K562 (cell line): Measurements from ENCODE around the gene FADD. TPM values are rescaled to one million over a fixed set of nuclear protein-coding genes. Genes with fewer than 3 reads are reported as not detected.

Source experiments
- ATAC-seq: fragments of 200-7000 bp; cut with Tn5 transposase; 3 replicates; pipeline ENCODE4 v1.9.1; 2020; ENCODE audit warnings: moderate library complexity
- BruUV-seq: library from RNA; stranded (reverse); fragments of 400-500 nt; replicated peaks from 2 replicates; lab custom pipeline; 2021; lab: Mats Ljungman, UMichigan
- CTCF ChIA-PET: fragments of 300-600 bp; formaldehyde crosslinking; extraction: SDS; loops from one replicate; lab custom pipeline; 2021; ENCODE audit warnings: low intra/inter-chr PET ratio; lab: Yijun Ruan, JAX
- POLR2A ChIA-PET: fragments of 300-600, 350-650 bp; sonication (Branson Sonifier 250); formaldehyde crosslinking; extraction: SDS; loops from one replicate; lab custom pipeline; 2021; ENCODE audit warnings: antibody characterized with exemption, inconsistent platforms; lab: Yijun Ruan, JAX
- DNase-seq, 4 experiments: peaks; one replicate each; pipeline versions ENCODE4 v3.0.0 to v3.0.0-alpha.2; 2011 to 2018; ENCODE audit warnings: low spot score in 3 of 4, mixed read lengths in 3 of 4; ENCODE audit errors: extremely low read depth in 1 of 4
- FAIRE-seq: peaks from 2 replicates; lab custom pipeline; 2011; peaks lifted over from hg19 to GRCh38; lab: Jason Lieb, UNC
- H2AFZ ChIP-seq: 2 replicates; pipeline ENCODE4 v1.6.0; 2011; ENCODE audit warnings: low read depth, low read length, control low read depth, inconsistent platforms
- H3K27ac ChIP-seq: fragments of 200-600 bp; 3 replicates; pipeline ENCODE4 v1.8.0; 2011; ENCODE audit warnings: low read depth, mild to moderate bottlenecking, control low read depth, inconsistent platforms, low read length, moderate library complexity, mixed read lengths; ENCODE audit errors: extremely low read depth
- H3K27me3 ChIP-seq, 2 experiments: fragments of 300-600 bp in 1 of 2; 2 replicates in 1 of 2; 3 replicates in 1 of 2; pipeline versions ENCODE4 v1.6.0 to v1.8.0; 2011; ENCODE audit warnings: inconsistent platforms in 2 of 2, low read length in 2 of 2, mild to moderate bottlenecking in 1 of 2, mixed read lengths in 1 of 2, moderate library complexity in 1 of 2; ENCODE audit not compliant: control insufficient read depth in 2 of 2, insufficient read depth in 2 of 2
- H3K36me3 ChIP-seq: fragments of 300-600 bp; 3 replicates; pipeline ENCODE4 v1.8.0; 2011; ENCODE audit warnings: mild to moderate bottlenecking, low read length, inconsistent platforms; ENCODE audit not compliant: control insufficient read depth, insufficient read depth
- H3K4me1 ChIP-seq, 2 experiments: fragments of 200-600 bp in 1 of 2; replicated peaks in 1 of 2; 2 replicates in 1 of 2; 3 replicates in 1 of 2; pipeline versions ENCODE4 v1.5.1 to v1.8.0; 2011; ENCODE audit warnings: inconsistent platforms in 2 of 2, low read length in 2 of 2, mild to moderate bottlenecking in 1 of 2, mixed read lengths in 1 of 2, moderate library complexity in 1 of 2; ENCODE audit not compliant: control insufficient read depth in 2 of 2, insufficient read depth in 2 of 2
- H3K4me2 ChIP-seq: 2 replicates; pipeline ENCODE4 v1.6.1; 2011; ENCODE audit warnings: low read length, control low read depth, inconsistent platforms, mixed read lengths; ENCODE audit not compliant: insufficient read depth
- H3K4me3 ChIP-seq: fragments of 200-600 bp; sonication (generic), shearing (Covaris generic); 2 replicates; pipeline ENCODE4 v1.5.1; 2016; ENCODE audit warnings: control low read depth, inconsistent platforms
- H3K79me2 ChIP-seq: fragments of 200-600 bp; 3 replicates; pipeline ENCODE4 v1.8.0; 2011; ENCODE audit warnings: low read length, inconsistent platforms; ENCODE audit not compliant: control insufficient read depth, insufficient read depth
- H3K9ac ChIP-seq, 2 experiments: 2 replicates each; pipeline versions ENCODE4 v1.6.0 to v1.6.1; 2011; ENCODE audit warnings: low read depth in 2 of 2, low read length in 2 of 2, control low read depth in 1 of 2, inconsistent platforms in 1 of 2, mild to moderate bottlenecking in 1 of 2, mixed read lengths in 1 of 2; ENCODE audit not compliant: insufficient read depth in 1 of 2
- H3K9me1 ChIP-seq: one replicate; pipeline ENCODE4 v1.6.0; 2011; ENCODE audit warnings: inconsistent platforms, mild to moderate bottlenecking, low read length, moderate library complexity; ENCODE audit not compliant: control insufficient read depth, insufficient read depth
- H3K9me3 ChIP-seq: replicated peaks from 2 replicates; pipeline ENCODE4 v1.5.1; 2011; ENCODE audit warnings: low read depth, low read length, inconsistent platforms; ENCODE audit not compliant: control insufficient read depth, insufficient read depth
- H4K20me1 ChIP-seq: replicated peaks from 2 replicates; pipeline ENCODE4 v1.6.1; 2011; ENCODE audit warnings: low read length, inconsistent platforms, mixed read lengths; ENCODE audit not compliant: control insufficient read depth, insufficient read depth
- ATF1 ChIP-seq, 2 experiments: fragments of 450-650 bp in 1 of 2; IDR thresholded peaks; 2 replicates each; pipeline ENCODE4 v1.6.1; 2016; ENCODE audit warnings: missing compliant biosample characterization in 1 of 2, missing genetic modification characterization in 1 of 2
- CXXC5 ChIP-seq: fragments of 250-450 bp; sonication (Bioruptor Pico); IDR thresholded peaks from 2 replicates; pipeline ENCODE4 v1.8.0; 2022; ENCODE audit warnings: inconsistent platforms, mild to moderate bottlenecking, moderate library complexity
- GATAD2A ChIP-seq: fragments of 450-650 bp; IDR thresholded peaks from 2 replicates; pipeline ENCODE4 v1.6.1; 2017
- GTF2F1 ChIP-seq: IDR thresholded peaks from 2 replicates; pipeline ENCODE4 v1.6.1; 2011; ENCODE audit warnings: low read depth, low read length, improper control_type of control experiment
- KDM1A ChIP-seq, 2 experiments: fragments of 450-650 bp; IDR thresholded peaks; 2 replicates each; pipeline ENCODE4 v1.6.1; 2016; ENCODE audit warnings: mild to moderate bottlenecking in 2 of 2
- POLR2B ChIP-seq: fragments of 450-650 bp; IDR thresholded peaks from 2 replicates; pipeline ENCODE4 v1.6.1; 2018; ENCODE audit warnings: low read depth; ENCODE audit not compliant: partially characterized antibody
- RFX7 ChIP-seq: fragments of 250-450 bp; sonication (Bioruptor Pico); IDR thresholded peaks from 2 replicates; pipeline ENCODE4 v1.5.1; 2021; ENCODE audit warnings: mild to moderate bottlenecking
- THRAP3 ChIP-seq: fragments of 450-650 bp; IDR thresholded peaks from 2 replicates; pipeline ENCODE4 v1.6.1; 2016; ENCODE audit warnings: mild to moderate bottlenecking, inconsistent platforms, borderline replicate concordance
- TRIM28 ChIP-seq: fragments of 450-650 bp; IDR thresholded peaks from 2 replicates; pipeline ENCODE4 v1.6.1; 2017
- XRCC4 ChIP-seq: IDR thresholded peaks from one replicate; pipeline ENCODE4 v1.6.1; 2011; ENCODE audit not compliant: insufficient read depth, insufficient read length; ENCODE audit errors: extremely low read depth
- WGBS: fragments of 100-300 bp; shearing (Covaris generic); methylation state at CpG from one replicate; pipeline ENCODE4 v1.1.6; 2016; ENCODE audit warnings: low coverage, mixed read lengths; ENCODE audit not compliant: insufficient coverage; ENCODE audit errors: missing lambda C conversion rate; 5-methylcytosine and 5-hydroxymethylcytosine counted together
- in situ Hi-C: fragments of 300-500 bp; cut with MboI; formaldehyde crosslinking; loops from 4 replicates; pipeline ENCODE4 v1.15.0; 2018; ENCODE audit warnings: inconsistent platforms, mixed read lengths
- intact Hi-C: fragments of 100-400 bp; cut with micrococcal nuclease; formaldehyde crosslinking; loops from 2 replicates; pipeline ENCODE4 v1.14.2; 2022
- polyA plus RNA-seq, 8 experiments: library from polyadenylated mRNA; depleted of rRNA in 4 of 8; stranded (reverse) in 5 of 8; unstranded in 3 of 8; fragments of >200 nt; fragmentation: Nextera tagmentation in 2 of 8; fragmentation: Illumina TruSeq in 1 of 8; extraction: Ambion mirVana in 2 of 8; extraction: Trizol in 1 of 8; gene quantifications; 2 replicates each; pipeline versions ENCODE4 v1.2.1 to v1.2.3, GENCODE V29; 2011 to 2014; ENCODE audit warnings: inconsistent platforms in 1 of 8, missing spikeins in 1 of 8
- total RNA-seq, 7 experiments: library from RNA; depleted of rRNA in 6 of 7; stranded (reverse); fragments of >200 nt in 6 of 7; fragmentation: Illumina TruSeq in 2 of 7; extraction: Trizol in 2 of 7; gene quantifications; 2 replicates each; pipeline versions ENCODE4 v1.2.1 to v1.2.3, GENCODE V29; 2011 to 2021; ENCODE audit warnings: low replicate concordance in 1 of 7
- TF ChIP-seq, protein P1 (sequence below): fragments of 250-450 bp; sonication (Bioruptor Pico); IDR thresholded peaks from 2 replicates; pipeline ENCODE4 v1.5.0; 2021; ENCODE audit warnings: mild to moderate bottlenecking, borderline replicate concordance
- TF ChIP-seq, protein P2 (sequence below): fragments of 450-650 bp; conservative IDR thresholded peaks from 2 replicates; pipeline ENCODE4 v1.6.1; 2016; ENCODE audit warnings: missing genetic modification characterization, low read depth, mild to moderate bottlenecking, missing compliant biosample characterization, moderate library complexity
- TF ChIP-seq, protein P3 (sequence below): fragments of 450-650 bp; conservative IDR thresholded peaks from 2 replicates; pipeline ENCODE4 v1.6.1; 2016; ENCODE audit warnings: missing genetic modification characterization, low read depth, mild to moderate bottlenecking, control low read depth, missing compliant biosample characterization
- TF ChIP-seq, protein P4 (sequence below): IDR thresholded peaks from 2 replicates; pipeline ENCODE4 v1.6.1; 2011; ENCODE audit not compliant: insufficient read length; ENCODE audit errors: extremely low read depth
- TF ChIP-seq, protein P5 (sequence below): sonication (generic); formaldehyde crosslinking; IDR thresholded peaks from 2 replicates; pipeline ENCODE4 v1.4.0; 2020; ENCODE audit warnings: mild to moderate bottlenecking, missing genetic modification reagents

Gene FADD
- total and polyA plus RNA-seq, 9 of the 15 experiments (the other 6 are each of a cell fraction or from before 2014, with no cell fraction given), result 0.29 to 26.9 (median 20.4) TPM

DNA sequence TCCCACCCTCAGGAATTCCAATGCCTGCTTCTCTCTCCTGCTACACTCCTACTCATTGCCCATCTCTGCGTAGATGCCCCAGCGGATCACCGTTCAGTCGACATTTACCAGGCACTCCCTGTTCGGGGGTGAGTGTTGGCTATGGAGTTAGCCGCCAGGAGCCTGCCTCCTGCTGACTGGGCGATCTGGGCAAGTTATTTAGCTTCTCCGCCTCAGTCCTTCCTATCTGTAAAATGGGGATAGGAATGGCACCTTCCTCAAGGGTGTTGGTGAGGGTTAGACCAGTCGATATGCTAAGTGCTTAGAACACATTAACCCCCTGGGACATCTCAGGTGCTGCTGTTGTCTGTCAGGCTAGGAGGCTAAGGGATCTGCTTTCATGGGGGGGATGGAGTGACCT, 30.9 kb downstream of the FADD start (continued):
- TF ChIP-seq, protein P1, sequence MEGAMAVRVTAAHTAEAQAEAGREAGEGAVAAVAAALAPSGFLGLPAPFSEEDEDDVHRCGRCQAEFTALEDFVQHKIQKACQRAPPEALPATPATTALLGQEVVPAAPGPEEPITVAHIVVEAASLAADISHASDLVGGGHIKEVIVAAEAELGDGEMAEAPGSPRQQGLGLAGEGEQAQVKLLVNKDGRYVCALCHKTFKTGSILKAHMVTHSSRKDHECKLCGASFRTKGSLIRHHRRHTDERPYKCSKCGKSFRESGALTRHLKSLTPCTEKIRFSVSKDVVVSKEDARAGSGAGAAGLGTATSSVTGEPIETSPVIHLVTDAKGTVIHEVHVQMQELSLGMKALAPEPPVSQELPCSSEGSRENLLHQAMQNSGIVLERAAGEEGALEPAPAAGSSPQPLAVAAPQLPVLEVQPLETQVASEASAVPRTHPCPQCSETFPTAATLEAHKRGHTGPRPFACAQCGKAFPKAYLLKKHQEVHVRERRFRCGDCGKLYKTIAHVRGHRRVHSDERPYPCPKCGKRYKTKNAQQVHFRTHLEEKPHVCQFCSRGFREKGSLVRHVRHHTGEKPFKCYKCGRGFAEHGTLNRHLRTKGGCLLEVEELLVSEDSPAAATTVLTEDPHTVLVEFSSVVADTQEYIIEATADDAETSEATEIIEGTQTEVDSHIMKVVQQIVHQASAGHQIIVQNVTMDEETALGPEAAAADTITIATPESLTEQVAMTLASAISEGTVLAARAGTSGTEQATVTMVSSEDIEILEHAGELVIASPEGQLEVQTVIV (CRISPR knock-in tag), result no peak
- TF ChIP-seq GATAD2A (no peak), TRIM28 (no peak), KDM1A (IDR thresholded peaks at IDR 0.05) (peak; percentile 16 to 49; a peak in 3 of 4 replicates), GTF2F1 (no peak), POLR2B (no peak), XRCC4 (no peak)
- TF ChIP-seq, protein P2, sequence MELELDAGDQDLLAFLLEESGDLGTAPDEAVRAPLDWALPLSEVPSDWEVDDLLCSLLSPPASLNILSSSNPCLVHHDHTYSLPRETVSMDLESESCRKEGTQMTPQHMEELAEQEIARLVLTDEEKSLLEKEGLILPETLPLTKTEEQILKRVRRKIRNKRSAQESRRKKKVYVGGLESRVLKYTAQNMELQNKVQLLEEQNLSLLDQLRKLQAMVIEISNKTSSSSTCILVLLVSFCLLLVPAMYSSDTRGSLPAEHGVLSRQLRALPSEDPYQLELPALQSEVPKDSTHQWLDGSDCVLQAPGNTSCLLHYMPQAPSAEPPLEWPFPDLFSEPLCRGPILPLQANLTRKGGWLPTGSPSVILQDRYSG (tag), result no peak

DNA sequence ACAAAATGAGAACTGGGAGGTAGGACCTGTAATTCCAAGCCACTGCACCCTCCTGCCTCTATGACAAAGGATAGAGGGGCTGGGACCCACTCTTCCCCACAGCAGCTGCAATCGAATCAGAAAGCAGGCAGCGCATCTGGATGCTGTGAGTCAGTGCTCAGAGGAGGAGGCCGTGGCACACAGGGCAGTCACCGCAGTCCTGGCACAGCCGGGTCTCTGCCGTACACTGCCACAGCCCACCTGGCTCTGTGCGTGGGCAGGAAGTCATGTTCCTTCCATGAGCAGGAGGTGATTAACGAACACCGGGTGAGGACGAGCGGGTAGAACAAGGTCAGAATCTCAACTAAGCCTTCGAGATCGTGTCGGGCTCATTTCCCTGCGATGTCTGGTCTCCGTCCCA, 37.2 kb downstream of the FADD start:
- no peak overlapping the region for H3K4me3 ChIP-seq
- ChIA-PET CTCF (no interaction called here), POLR2A (no interaction called here)
- DNase-seq (no peak), ATAC-seq (no peak), FAIRE-seq (no peak)
- intact Hi-C loops, result no loop called here
- no peaks in the 10 kb centered on the region for H3K36me3 ChIP-seq
- H3K9me1 ChIP-seq, result no peaks in the 10 kb centered on the region
- in situ Hi-C loops, result no loop called here
- H3K27ac ChIP-seq, result no peak overlapping the region
- WGBS, result 16% methylated on average over 16 of the region's 16 CpGs
- H3K4me1 ChIP-seq, result peaks cover 0 to 5% of the 10 kb centered on the region in 2 experiments; a peak in 1 of 5 replicates
- no peak overlapping the region for H3K4me2 ChIP-seq
- H4K20me1 ChIP-seq, result no peaks in the 10 kb centered on the region
- H3K27me3 ChIP-seq, result peaks cover 24 to 48% of the 10 kb centered on the region in 2 experiments
- H3K79me2 ChIP-seq, result no peaks in the 10 kb centered on the region
- no peaks in the 10 kb centered on the region for H3K9me3 ChIP-seq
- no peak overlapping the region for H2AFZ ChIP-seq
- BruUV-seq, result no TSS peak
- H3K9ac ChIP-seq, result no peak overlapping the region; a peak in 1 of 4 replicates
- TF ChIP-seq, protein P3, sequence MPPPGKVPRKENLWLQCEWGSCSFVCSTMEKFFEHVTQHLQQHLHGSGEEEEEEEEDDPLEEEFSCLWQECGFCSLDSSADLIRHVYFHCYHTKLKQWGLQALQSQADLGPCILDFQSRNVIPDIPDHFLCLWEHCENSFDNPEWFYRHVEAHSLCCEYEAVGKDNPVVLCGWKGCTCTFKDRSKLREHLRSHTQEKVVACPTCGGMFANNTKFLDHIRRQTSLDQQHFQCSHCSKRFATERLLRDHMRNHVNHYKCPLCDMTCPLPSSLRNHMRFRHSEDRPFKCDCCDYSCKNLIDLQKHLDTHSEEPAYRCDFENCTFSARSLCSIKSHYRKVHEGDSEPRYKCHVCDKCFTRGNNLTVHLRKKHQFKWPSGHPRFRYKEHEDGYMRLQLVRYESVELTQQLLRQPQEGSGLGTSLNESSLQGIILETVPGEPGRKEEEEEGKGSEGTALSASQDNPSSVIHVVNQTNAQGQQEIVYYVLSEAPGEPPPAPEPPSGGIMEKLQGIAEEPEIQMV (tag), result no peak
- TF ChIP-seq ATF1 (CRISPR knock-in tag; IDR thresholded peaks at IDR 0.05) (no peak), ATF1 (tag; IDR thresholded peaks at IDR 0.05) (no peak), CXXC5 (CRISPR knock-in tag) (no peak), THRAP3 (no peak), RFX7 (CRISPR knock-in tag) (no peak)
- TF ChIP-seq, protein P4, sequence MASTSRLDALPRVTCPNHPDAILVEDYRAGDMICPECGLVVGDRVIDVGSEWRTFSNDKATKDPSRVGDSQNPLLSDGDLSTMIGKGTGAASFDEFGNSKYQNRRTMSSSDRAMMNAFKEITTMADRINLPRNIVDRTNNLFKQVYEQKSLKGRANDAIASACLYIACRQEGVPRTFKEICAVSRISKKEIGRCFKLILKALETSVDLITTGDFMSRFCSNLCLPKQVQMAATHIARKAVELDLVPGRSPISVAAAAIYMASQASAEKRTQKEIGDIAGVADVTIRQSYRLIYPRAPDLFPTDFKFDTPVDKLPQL, result no peak
- TF ChIP-seq, protein P5, sequence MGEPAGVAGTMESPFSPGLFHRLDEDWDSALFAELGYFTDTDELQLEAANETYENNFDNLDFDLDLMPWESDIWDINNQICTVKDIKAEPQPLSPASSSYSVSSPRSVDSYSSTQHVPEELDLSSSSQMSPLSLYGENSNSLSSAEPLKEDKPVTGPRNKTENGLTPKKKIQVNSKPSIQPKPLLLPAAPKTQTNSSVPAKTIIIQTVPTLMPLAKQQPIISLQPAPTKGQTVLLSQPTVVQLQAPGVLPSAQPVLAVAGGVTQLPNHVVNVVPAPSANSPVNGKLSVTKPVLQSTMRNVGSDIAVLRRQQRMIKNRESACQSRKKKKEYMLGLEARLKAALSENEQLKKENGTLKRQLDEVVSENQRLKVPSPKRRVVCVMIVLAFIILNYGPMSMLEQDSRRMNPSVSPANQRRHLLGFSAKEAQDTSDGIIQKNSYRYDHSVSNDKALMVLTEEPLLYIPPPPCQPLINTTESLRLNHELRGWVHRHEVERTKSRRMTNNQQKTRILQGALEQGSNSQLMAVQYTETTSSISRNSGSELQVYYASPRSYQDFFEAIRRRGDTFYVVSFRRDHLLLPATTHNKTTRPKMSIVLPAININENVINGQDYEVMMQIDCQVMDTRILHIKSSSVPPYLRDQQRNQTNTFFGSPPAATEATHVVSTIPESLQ (CRISPR knock-in tag), result no peak
